Stimulated activated CD4-positive, alpha-beta T cell treated with anti-CD3 and anti-CD28 coated beads, Interleukin-15, amount 100 ng/mL, for 24 hours (primary cell): ENCODE data around the gene NPBWR2.

Experiments
- DNase-seq: peaks from one replicate; pipeline ENCODE4 v3.0.0-alpha.2; 2020

The NPBWR2 gene

GRCh38 chr20:64116541-64117431, 9.4 kb upstream of the NPBWR2 start:
- DNase-seq = no peak

- no peak for DNase-seq
These were observed 8.7 kb upstream of the NPBWR2 start for GRCh38 chr20:64116016-64116415.

GRCh38 chr20:64115171-64115911, 8.0 kb upstream of the NPBWR2 start:
- no peak for DNase-seq

DNA sequence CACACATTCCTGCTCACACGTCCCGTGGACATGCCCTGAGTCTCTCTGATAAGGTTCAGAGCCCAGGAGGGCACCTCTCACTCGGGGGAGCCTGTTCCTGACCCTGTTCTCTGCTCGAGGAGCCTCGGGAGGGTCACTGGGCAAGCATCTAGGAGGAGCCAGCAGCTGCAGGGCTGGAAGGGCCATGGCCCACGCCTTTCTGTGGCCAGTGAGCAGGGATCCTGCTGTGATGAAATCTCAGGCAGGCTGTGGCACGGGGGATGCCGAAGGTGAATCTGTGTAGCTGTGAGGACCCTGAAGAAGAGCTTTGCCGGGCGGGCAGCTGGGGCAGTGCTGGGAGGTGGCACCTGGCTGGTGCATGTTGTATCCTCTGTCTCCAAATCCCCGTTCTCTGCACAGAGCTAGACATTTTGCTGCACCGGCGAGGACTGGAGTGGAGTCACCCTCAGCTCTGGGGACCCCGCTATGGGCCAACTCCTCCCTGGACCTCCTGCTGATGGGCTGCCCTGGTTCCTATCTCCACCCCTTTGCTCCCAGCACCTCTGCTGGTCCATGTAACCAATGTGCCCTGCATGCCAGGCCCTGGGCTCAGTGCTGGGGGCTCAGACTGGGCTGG, 7.1 kb upstream of the NPBWR2 start:
- no peak for DNase-seq

GRCh38 chr20:64113796-64114355, 6.5 kb upstream of the NPBWR2 start:
- DNase-seq = no peak

- DNase-seq = no peak
These were observed 6.0 kb upstream of the NPBWR2 start for GRCh38 chr20:64113444-64113775.

- DNase-seq = no peak
These were observed 5.5 kb upstream of the NPBWR2 start for GRCh38 chr20:64112691-64113443.

DNA sequence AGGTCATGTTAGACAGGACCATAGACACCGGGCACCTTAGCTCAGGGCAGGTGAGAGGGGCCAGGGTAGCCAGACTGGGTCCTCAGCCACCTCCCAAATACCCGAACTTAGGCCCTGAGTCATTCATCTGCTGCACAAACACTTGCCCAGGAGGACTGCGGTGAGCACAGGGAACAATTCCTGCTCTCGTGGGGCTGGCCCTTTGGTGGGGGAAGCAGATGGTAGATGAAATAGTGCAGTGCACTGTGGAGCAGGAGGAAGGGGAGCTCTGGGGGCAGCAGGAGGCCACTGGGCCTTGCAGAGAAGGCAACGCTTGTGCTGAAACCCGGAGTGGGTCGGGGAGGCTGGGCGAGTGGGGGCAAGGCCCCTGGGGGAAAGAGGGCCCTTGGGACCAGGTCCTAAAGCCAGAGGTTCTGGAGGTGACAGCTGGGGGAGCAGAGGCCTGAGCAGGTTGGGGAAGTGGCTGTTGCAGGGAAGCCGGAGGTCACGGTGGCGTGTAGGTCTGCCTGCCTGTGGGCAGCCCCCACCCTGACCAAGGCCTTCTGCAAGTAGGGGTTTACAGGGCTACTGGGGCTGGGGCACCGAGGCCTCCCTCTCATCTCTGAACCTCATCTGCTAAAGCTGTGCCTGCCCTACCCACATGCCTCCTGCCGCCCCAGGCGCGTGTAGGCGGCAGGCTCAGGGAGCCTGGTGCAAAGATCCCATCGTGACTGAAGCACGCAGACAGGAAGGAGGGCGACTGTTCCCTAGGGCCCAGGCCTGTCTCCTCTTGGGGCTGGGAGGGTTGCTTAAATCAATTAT, 4.7 kb upstream of the NPBWR2 start:
- DNase-seq = no peak

- no peak for DNase-seq
These were observed 3.2 kb upstream of the NPBWR2 start for GRCh38 chr20:64110411-64111068.

DNA sequence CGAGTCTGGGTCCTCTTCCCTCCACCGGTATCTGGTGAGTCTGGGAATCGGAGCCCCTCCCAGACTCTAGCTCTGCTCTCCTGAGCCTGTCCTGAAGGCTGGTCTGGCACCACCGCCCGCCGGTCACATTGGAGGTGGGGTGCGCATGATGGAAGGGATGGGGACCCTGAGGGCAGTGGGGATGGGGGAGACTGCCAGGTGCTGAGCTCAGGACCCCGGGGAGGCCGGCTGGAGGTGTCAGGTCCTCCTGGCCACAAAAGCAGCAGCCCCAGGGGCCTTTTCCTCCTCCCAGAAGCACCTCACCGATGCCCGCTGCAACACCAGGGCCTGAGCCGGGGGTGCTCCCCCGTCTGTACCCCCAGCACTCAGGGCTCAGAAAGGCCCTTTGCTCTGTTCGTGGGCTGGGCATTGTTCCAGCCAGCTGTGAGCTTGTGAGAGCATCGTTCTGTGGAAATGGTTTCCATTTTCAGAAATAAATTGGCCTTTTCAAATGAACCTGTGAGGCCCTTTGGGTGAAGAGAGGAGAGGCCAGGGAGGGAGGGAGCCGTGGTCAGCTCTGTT, 2.5 kb upstream of the NPBWR2 start:
- no peak for DNase-seq

DNA sequence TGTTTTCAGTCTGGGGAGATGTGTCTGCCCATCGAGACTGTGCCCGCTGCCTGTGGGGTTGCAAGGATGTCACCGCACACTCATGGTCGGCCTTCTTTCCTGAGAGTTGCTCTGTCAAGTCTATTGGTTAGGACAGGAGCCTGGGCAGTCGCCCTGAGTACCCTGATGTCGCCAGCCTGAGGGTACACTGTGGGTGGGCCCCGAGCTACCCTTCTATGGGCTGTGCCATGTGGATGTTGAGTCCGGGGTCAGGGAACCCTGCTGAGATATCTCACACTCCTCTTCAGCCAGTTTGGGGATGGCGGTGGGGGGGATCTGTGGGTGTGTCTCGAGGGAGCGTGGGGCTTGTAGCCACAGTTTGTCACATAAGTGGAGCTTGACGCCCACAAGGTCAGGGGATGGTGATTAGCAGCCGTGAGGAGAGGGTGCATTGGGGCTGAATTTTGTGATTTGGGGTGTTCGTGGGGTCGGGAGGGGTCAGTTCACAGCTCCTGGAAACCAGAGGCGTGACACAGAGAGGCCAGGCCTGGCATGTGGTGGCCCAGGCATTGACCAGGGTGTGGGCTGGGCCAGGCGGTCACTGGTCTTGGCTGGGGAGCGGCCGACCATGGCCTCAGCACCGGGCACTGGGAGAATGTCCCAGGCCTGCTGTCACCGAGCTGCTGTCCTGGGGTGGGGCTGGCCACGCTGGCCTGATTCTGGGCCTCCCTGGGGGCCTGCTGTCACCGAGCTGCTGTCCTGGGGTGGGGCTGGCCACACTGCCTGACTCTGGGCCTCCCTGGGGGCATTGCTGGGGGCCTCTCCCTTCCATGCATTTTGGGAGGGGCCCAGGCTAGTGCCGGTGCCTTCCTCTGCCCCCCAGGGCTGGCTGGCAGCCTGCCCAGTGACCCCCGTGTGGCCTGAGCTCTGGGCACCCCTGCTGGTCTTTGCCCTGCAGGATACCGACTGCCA, 1.6 kb upstream of the NPBWR2 start:
- DNase-seq = no peak

DNA sequence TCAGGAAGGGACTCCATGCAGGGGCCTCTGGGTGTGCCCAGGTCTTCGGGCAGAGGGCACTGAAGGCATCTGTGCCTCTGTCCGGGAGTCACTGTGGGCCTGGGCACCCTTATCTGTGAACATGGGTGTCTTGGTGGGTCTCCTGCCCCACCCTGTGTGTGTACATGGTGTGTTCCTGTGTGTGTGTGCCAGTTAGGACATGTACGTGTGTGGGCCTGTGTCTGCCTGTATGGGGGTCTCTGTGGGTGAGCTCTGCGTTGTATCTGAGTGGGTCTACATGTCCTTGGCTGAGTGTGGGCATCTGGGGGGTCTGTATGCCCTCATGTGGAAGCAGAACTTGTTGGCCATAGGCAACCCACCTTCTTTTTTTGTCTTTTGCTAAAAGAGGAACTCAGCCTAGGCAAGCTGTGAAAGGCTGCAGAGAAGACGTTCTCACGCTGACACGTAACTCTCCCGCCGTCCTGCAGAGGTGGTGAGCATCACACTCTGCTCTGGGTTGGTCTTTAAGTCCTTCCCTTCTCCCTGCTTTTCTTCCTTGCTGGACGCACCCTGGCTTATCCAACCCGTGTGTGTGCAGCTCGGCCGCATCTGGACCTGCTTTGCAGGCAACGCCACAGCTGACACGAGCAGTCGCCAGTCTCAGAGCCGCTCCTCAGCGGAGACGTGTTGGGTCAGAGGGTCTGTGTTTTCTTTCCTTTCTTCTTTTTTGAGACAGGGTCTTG, 532 bp upstream of the NPBWR2 start:
- no peak for DNase-seq

GRCh38 chr20:64106435-64106961, 867 bp downstream of the NPBWR2 start:
- no peak for DNase-seq

DNA sequence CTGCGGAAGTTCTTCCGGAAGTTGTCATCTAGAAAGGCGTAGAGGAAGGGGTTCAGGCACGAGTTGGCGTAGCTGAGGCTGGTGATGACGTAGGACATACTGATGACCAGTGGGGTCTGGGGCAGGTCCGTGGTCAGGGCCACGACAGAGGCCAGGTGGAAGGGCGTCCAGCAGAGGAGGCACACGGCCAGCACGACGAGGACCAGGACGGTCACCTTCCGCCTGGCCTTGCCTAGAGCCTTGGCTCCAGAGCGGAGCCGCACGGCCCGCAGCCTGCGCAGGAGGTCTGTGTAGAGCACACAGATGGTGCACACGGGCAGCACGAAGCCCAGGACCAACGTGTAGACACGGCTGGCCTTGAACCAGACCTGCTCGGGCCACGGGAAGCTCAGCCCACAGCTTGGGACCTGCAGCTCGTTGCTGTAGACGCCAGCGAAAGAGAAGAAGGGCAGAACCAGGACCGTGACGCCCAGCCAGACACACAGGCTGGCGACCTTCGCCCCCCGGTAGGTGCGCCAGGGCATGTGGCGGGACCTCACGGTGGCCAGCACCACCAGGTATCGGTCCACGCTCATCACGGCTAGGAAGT, 1.4 kb downstream of the NPBWR2 start:
- DNase-seq = no peak

DNA sequence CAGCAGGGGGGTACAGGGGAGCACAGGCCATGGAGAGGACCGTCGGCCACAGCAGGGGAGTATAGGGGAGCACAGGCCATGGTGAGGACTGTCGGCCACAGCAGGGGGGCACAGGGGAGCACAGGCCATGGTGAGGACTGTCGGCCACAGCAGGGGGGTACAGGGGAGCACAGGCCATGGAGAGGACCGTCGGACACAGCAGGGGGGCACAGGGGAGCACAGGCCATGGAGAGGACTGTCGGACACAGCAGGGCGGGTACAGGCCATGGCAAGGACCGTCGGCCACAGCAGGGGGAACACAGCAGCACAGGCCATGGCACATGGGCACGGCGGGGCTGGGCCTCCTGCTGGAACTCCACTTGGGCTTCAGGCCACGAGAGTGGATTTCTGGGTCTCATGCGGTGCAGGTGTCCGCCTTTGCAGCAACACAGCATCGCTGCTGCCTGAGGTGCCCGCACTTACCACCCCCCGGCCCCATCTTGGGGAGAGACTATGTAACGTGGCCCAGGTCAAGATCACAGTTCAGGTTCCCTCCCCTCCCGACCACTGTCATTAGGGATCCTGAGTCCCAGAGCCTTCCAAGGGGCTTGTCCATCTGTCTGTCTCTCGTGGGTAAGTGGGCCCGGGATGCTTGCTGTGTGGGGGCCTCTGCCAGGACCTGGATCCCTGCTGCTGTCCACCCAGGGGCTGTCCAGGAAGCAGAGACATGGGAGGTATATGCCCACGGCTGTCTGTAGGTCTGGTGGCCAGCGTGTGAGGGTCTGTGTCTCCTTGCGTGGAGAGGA, 2.5 kb downstream of the NPBWR2 start:
- no peak for DNase-seq

GRCh38 chr20:64103871-64104666, 3.3 kb downstream of the NPBWR2 start:
- no peak for DNase-seq
